GM19328 (cell line): Measurements from ENCODE around the gene TINAG.

Experiments used
- ATAC-seq: cut with Tn5 transposase; IDR thresholded peaks from one replicate; pipeline ENCODE4 v1.9.1; 2021; ENCODE audit warnings: mild to moderate bottlenecking, moderate library complexity; ENCODE audit not compliant: unreplicated experiment

Gene TINAG

DNA sequence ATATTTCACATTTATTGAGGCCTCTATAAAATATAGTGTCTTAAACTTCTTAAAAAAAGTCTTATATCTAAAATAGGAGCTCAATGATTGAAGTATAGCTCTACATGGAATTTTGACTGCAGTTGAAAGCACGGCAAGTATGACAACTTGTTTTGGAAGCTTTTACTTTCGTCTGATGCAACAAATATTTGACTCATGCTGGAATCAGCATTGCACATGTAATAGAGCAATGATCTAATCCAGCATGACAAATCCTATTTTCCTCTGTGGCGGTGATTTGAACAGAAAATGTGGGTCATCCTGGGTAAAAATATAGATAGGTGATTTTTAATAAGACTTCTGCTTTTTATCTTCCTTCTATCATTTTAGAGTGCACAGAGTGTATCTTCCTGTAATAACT, 111.6 kb downstream of the TINAG start:
- ATAC-seq: no peak

DNA sequence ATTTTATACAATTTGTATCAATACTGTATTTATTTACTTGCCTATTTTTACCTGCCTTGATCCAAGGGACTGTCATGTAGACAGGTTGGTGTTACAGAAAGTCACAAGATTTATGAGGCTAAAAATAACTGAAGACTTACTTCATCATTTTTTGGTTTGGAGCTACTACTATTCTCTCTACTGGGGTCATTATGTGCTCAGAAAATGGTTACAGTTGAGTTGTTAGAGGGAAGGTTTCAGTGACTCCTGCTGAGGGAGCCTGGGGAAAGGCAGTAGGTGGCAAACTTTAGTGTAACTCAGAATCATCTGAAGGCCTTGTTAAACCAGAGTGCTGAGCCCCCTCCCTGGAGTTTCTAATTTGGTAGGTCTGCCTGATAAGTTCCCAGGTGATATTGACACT, 118.8 kb downstream of the TINAG start:
- no peak for ATAC-seq

DNA sequence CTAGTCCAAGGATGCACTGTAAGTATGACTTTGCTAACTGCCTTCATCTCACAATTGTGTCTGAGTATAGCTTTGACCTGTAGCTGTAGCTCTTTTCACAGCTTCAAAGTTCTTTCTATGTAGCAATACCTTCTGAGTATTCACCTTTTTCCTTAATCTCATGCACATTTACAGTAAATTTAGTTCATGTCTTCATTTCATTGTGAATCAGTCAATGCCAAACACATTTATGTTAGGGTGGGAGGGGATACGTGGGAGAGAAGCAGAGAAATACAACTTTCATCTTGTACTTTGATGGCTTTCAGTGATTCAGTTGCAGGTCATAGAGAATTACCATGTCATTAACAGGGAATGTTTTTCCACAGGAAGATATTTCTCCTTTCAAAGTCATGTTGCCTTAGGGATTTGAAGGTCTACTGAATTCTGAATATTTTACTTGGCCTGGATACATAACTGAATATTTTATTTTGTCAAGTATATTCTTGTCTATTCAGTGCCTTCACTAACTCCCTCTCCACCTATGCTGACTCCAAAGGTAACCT, 119.2 kb downstream of the TINAG start:
- no peak for ATAC-seq

DNA sequence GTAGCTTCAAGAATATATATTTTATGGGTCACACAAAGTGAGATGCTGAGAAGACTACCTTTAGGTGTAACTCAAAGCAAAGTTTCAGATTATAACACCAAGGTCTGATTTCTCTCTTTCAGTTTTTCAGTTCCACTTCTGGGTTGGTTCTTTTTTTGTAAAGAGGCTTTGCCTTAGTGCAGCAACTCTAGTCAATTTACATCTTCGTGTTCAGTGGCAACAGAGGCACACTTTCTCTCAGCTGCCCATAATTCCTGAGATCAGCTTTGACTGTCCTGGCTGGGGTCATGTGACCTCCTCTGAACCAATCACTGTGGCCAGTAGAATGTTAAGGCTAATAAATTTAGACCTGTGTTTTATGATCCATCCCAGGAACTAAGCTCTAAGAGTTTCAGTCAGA, 120.2 kb downstream of the TINAG start:
- peak; percentile 87 for ATAC-seq

DNA sequence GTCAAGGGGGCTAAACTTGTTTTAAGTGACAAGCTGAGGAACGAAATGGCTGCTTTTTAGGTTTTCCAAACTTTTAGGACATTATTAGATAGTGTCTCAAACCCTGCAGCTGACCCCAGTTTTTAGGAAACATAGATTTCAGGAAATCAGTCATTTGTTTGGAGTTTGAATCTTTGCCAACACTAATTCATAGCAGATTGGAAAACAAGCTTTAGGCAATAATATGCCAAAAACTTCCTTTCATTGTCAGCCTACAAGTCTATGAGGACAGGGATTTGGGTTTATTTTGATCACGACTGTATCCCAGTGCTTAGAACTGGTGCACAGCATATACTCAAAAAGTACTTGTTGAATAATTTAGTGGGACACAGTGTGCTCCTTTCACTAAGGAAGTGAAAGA, 123.2 kb downstream of the TINAG start:
- ATAC-seq: no peak
